T-cell (primary cell): ENCODE data around the gene F3. TPM values are rescaled to one million over a fixed set of nuclear protein-coding genes. Genes with fewer than 3 reads are reported as not detected.
A peak's percentile ranks its signal among the peaks of the same experiment; 100 is the strongest.

Source experiments
- ATAC-seq, 4 experiments: fragments of 200-7000 bp in 3 of 4; fragments of 150-1000 bp in 1 of 4; cut with Tn5 transposase; replicated peaks in 1 of 4; 1 replicate in 3 of 4; 2 replicates in 1 of 4; pipeline ENCODE4 v1.10.0; 2021; ENCODE audit warnings: moderate library complexity in 3 of 4, mild to moderate bottlenecking in 2 of 4, moderate number of reproducible peaks in 1 of 4
- CTCF ChIA-PET, 2 donors: fragments of 300-600 bp; sonication (Branson Sonifier 250); formaldehyde crosslinking; loops; one replicate each; lab custom pipeline; 2022; ENCODE audit warnings: antibody characterized with exemption in 2 of 2; lab: Charles Lee
- POLR2A ChIA-PET, 2 donors: fragments of 300-600 bp; sonication (Branson Sonifier 250); formaldehyde crosslinking; loops; one replicate each; lab custom pipeline; 2022; ENCODE audit warnings: antibody characterized with exemption in 2 of 2; lab: Charles Lee
- DNase-seq, 35 experiments: peaks; one replicate each; pipeline versions ENCODE4 v3.0.0 to v3.0.0-alpha.2; 2013 to 2023
- H3K27ac ChIP-seq: one replicate; pipeline ENCODE4 v1.5.1; 2013; ENCODE audit warnings: low read length
- H3K27me3 ChIP-seq, 2 experiments: replicated peaks in 1 of 2; 1 replicate in 1 of 2; 2 replicates in 1 of 2; pipeline versions ENCODE4 v1.6.1 to v1.7.0; 2013; ENCODE audit warnings: low read length in 1 of 2, mixed read lengths in 1 of 2; ENCODE audit not compliant: control insufficient read depth in 2 of 2, insufficient read depth in 2 of 2; ENCODE audit errors: extremely low read depth in 1 of 2
- H3K36me3 ChIP-seq, 2 donors: 1 replicate in 1 of 2; 2 replicates in 1 of 2; pipeline versions ENCODE4 v1.6.1 to v1.7.0; 2013; ENCODE audit warnings: low read length in 1 of 2; ENCODE audit not compliant: control insufficient read depth in 2 of 2, insufficient read depth in 1 of 2; ENCODE audit errors: extremely low read depth in 1 of 2
- H3K4me1 ChIP-seq, 2 experiments: 1 replicate in 1 of 2; 2 replicates in 1 of 2; pipeline versions ENCODE4 v1.6.1 to v1.7.0; 2013; ENCODE audit warnings: low read length in 2 of 2, mixed read lengths in 1 of 2; ENCODE audit not compliant: insufficient read depth in 2 of 2, control insufficient read depth in 1 of 2; ENCODE audit errors: extremely low read depth in 1 of 2
- H3K4me3 ChIP-seq, 2 donors: 1 replicate in 1 of 2; 2 replicates in 1 of 2; pipeline versions ENCODE4 v1.5.1 to v1.7.0; 2013; ENCODE audit warnings: mild to moderate bottlenecking in 2 of 2, low read length in 1 of 2, moderate library complexity in 1 of 2; ENCODE audit not compliant: control insufficient read depth in 1 of 2; ENCODE audit errors: extremely low read depth in 1 of 2
- H3K9me3 ChIP-seq: 2 replicates; pipeline ENCODE4 v1.7.0; 2013
- H3K27ac Mint-ChIP-seq, 2 donors: one replicate each; pipeline ENCODE4 v1.8.0; 2020 to 2021; ENCODE audit warnings: mild to moderate bottlenecking in 2 of 2, mixed read lengths in 2 of 2
- H3K27me3 Mint-ChIP-seq, 2 donors: one replicate each; pipeline ENCODE4 v1.8.0; 2021 to 2022; ENCODE audit warnings: mixed read lengths in 2 of 2
- H3K36me3 Mint-ChIP-seq: one replicate; pipeline ENCODE4 v1.8.0; 2021; ENCODE audit warnings: mixed read lengths
- H3K4me1 Mint-ChIP-seq, 3 donors: one replicate each; pipeline ENCODE4 v1.8.0; 2020 to 2022; ENCODE audit warnings: mixed read lengths in 3 of 3, mild to moderate bottlenecking in 1 of 3
- H3K4me3 Mint-ChIP-seq, 3 donors: one replicate each; pipeline ENCODE4 v1.8.0; 2020 to 2022; ENCODE audit warnings: mild to moderate bottlenecking in 3 of 3, mixed read lengths in 3 of 3, moderate library complexity in 3 of 3
- H3K9me3 Mint-ChIP-seq, 3 donors: one replicate each; pipeline ENCODE4 v1.8.0; 2020 to 2022; ENCODE audit warnings: mixed read lengths in 3 of 3
- WGBS: methylation state at CpG from one replicate; pipeline ENCODE4 v1.1.5; 2013; ENCODE audit warnings: missing lambda C conversion rate; ENCODE audit not compliant: insufficient coverage; 5-methylcytosine and 5-hydroxymethylcytosine counted together
- total RNA-seq, 35 experiments: library from RNA in 6 of 35; stranded (reverse) in 6 of 35; fragments of 120-200 nt in 1 of 35; gene quantifications; one replicate each; pipeline versions ENCODE4 v1.2.1 to v1.2.4 and lab custom pipeline; 2013 to 2026

Gene F3
- total RNA-seq, 5 donors from 2014 or later (not counting 1 experiment from before 2014, with no cell fraction given): 0.29 to 1.0 (median 0.66) TPM; not detected in 2

GRCh38 chr1:94515296-94515947, 26.1 kb downstream of the F3 start:
- no peak overlapping the region for H3K4me3 ChIP-seq
- H3K4me1 Mint-ChIP-seq: no peaks in the 10 kb centered on the region
- no peaks in the 10 kb centered on the region for H3K4me1 ChIP-seq
- peaks cover 46% of the 10 kb centered on the region for H3K36me3 Mint-ChIP-seq
- WGBS: 83% methylated on average over 1 of the region's 1 CpG
- H3K27ac ChIP-seq: no peak overlapping the region
- H3K9me3 Mint-ChIP-seq: no peaks in the 10 kb centered on the region
- H3K27me3 ChIP-seq: no peaks in the 10 kb centered on the region
- no peak overlapping the region for H3K27ac Mint-ChIP-seq
- no peaks in the 10 kb centered on the region for H3K9me3 ChIP-seq
- H3K36me3 ChIP-seq: peaks cover 0 to 8% of the 10 kb centered on the region in 2 donors
- ChIA-PET CTCF (interaction anchor here in 1 of 2 donors (0.6 to 0.9 kb wide), 2 partner anchors 19 to 504 kb away, joined by 4 to 6 read pairs; no protein-coding TSS in a partner anchor), POLR2A (interaction anchor here in 1 of 2 donors (0.7 kb wide), 1 partner anchor 77 kb away, joined by 3 read pairs; no protein-coding TSS in a partner anchor)
- ATAC-seq (no peak), DNase-seq (no peak)
- no peak overlapping the region for H3K4me3 Mint-ChIP-seq
- no peaks in the 10 kb centered on the region for H3K27me3 Mint-ChIP-seq

- Histone ChIP-seq H3K27me3 (no peaks in the 10 kb centered on the region), H3K4me1 (no peaks in the 10 kb centered on the region), H3K4me3 (no peak overlapping the region), H3K9me3 (no peaks in the 10 kb centered on the region), H3K27ac (no peak overlapping the region), H3K36me3 (peaks cover 0 to 8% of the 10 kb centered on the region in 2 donors)
- ATAC-seq: no peak
- H3K4me3 Mint-ChIP-seq: no peak overlapping the region
- no peaks in the 10 kb centered on the region for H3K4me1 Mint-ChIP-seq
- H3K27me3 Mint-ChIP-seq: no peaks in the 10 kb centered on the region
- peak in 1 of 35 experiments; percentile 10 for DNase-seq
- WGBS: no CpG with 5 or more reads among the region's 2 CpGs
- POLR2A ChIA-PET: no interaction called here
- CTCF ChIA-PET: interaction anchor here (0.5 to 1.3 kb wide), 5 partner anchors 9 to 369 kb away, joined by 3 to 5 read pairs (median 4); no protein-coding TSS in a partner anchor
- H3K36me3 Mint-ChIP-seq: peaks cover 46% of the 10 kb centered on the region
- no peak overlapping the region for H3K27ac Mint-ChIP-seq
- H3K9me3 Mint-ChIP-seq: no peaks in the 10 kb centered on the region
These were observed 27.3 kb downstream of the F3 start for GRCh38 chr1:94514095-94514727.

- ChIA-PET CTCF (no interaction called here), POLR2A (no interaction called here)
- no peak overlapping the region for H3K4me3 ChIP-seq
- Mint-ChIP-seq H3K9me3 (no peaks in the 10 kb centered on the region), H3K4me1 (no peaks in the 10 kb centered on the region), H3K27me3 (no peaks in the 10 kb centered on the region), H3K27ac (no peak overlapping the region), H3K4me3 (no peak overlapping the region), H3K36me3 (peaks cover 51% of the 10 kb centered on the region)
- H3K27me3 ChIP-seq: no peaks in the 10 kb centered on the region
- ATAC-seq: no peak
- H3K9me3 ChIP-seq: no peaks in the 10 kb centered on the region
- no peaks in the 10 kb centered on the region for H3K4me1 ChIP-seq
- no CpG with 5 or more reads among the region's 2 CpGs for WGBS
- H3K36me3 ChIP-seq: peaks cover 0 to 8% of the 10 kb centered on the region in 2 donors
- DNase-seq: no peak
- no peak overlapping the region for H3K27ac ChIP-seq
These were observed 28.7 kb downstream of the F3 start for GRCh38 chr1:94512816-94513215.

GRCh38 chr1:94504601-94505000, 37.0 kb downstream of the F3 start:
- Histone ChIP-seq H3K36me3 (peaks cover 0 to 12% of the 10 kb centered on the region in 2 donors), H3K9me3 (no peaks in the 10 kb centered on the region), H3K4me1 (no peaks in the 10 kb centered on the region), H3K27me3 (no peaks in the 10 kb centered on the region), H3K27ac (no peak overlapping the region), H3K4me3 (no peak overlapping the region)
- DNase-seq: no peak
- Mint-ChIP-seq H3K4me3 (no peak overlapping the region), H3K9me3 (peaks cover 0 to 6% (median 3%) of the 10 kb centered on the region in 3 donors), H3K36me3 (peaks cover 68% of the 10 kb centered on the region), H3K27ac (no peak overlapping the region), H3K4me1 (peaks cover 0 to 7% (median 2%) of the 10 kb centered on the region in 3 donors), H3K27me3 (no peaks in the 10 kb centered on the region)
- CTCF ChIA-PET: interaction anchor here in 1 of 2 donors (1.0 kb wide), 1 partner anchor 10 kb away, joined by 4 read pairs; no protein-coding TSS in a partner anchor
- POLR2A ChIA-PET: interaction anchor here in 1 of 2 donors (0.6 kb wide), 1 partner anchor 750 kb away, joined by 3 read pairs; no protein-coding TSS in a partner anchor
- no peak for ATAC-seq
- 100% methylated on average over 1 of the region's 1 CpG for WGBS

- Mint-ChIP-seq H3K9me3 (peaks cover 0 to 6% (median 3%) of the 10 kb centered on the region in 3 donors), H3K4me1 (peaks cover 0 to 7% (median 2%) of the 10 kb centered on the region in 3 donors), H3K27ac (no peak overlapping the region), H3K27me3 (no peaks in the 10 kb centered on the region), H3K36me3 (peaks cover 71% of the 10 kb centered on the region), H3K4me3 (no peak overlapping the region)
- POLR2A ChIA-PET: no interaction called here
- CTCF ChIA-PET: interaction anchor here in 1 of 2 donors (0.7 kb wide), 2 partner anchors 14 to 36 kb away, joined by 3 to 5 read pairs; no protein-coding TSS in a partner anchor
- H3K27ac ChIP-seq: no peak overlapping the region
- 75% methylated on average over 3 of the region's 4 CpGs for WGBS
- no peaks in the 10 kb centered on the region for H3K27me3 ChIP-seq
- H3K4me1 ChIP-seq: no peaks in the 10 kb centered on the region
- no peak for DNase-seq
- H3K9me3 ChIP-seq: no peaks in the 10 kb centered on the region
- ATAC-seq: no peak
- H3K4me3 ChIP-seq: no peak overlapping the region
- H3K36me3 ChIP-seq: peaks cover 0 to 21% of the 10 kb centered on the region in 2 donors
These were observed 38.4 kb downstream of the F3 start for GRCh38 chr1:94503153-94503552.

GRCh38 chr1:94501935-94502334, 39.6 kb downstream of the F3 start:
- 95% methylated on average over 2 of the region's 4 CpGs for WGBS
- H3K27ac Mint-ChIP-seq: no peak overlapping the region
- Histone ChIP-seq H3K36me3 (peaks cover 0 to 21% of the 10 kb centered on the region in 2 donors), H3K27me3 (no peaks in the 10 kb centered on the region), H3K4me3 (no peak overlapping the region), H3K9me3 (no peaks in the 10 kb centered on the region), H3K4me1 (no peaks in the 10 kb centered on the region), H3K27ac (no peak overlapping the region)
- H3K9me3 Mint-ChIP-seq: peaks cover 0 to 6% (median 3%) of the 10 kb centered on the region in 3 donors
- peaks cover 73% of the 10 kb centered on the region for H3K36me3 Mint-ChIP-seq
- ATAC-seq (no peak), DNase-seq (no peak)
- POLR2A ChIA-PET: no interaction called here
- no peaks in the 10 kb centered on the region for H3K27me3 Mint-ChIP-seq
- no peak overlapping the region for H3K4me3 Mint-ChIP-seq
- H3K4me1 Mint-ChIP-seq: peaks cover 0 to 7% (median 2%) of the 10 kb centered on the region in 3 donors
- CTCF ChIA-PET: interaction anchor here in 1 of 2 donors (0.9 kb wide), 1 partner anchor 20 kb away, joined by 3 read pairs; no protein-coding TSS in a partner anchor
